WTC11 (cell line): ENCODE measurements around the gene ARL8A. TPM values are rescaled to one million over a fixed set of nuclear protein-coding genes. Genes with fewer than 3 reads are reported as not detected.

Source experiments
- ATAC-seq: fragments of 200-7000 bp; cut with Tn5 transposase; 2 replicates; pipeline ENCODE4 v1.10.0; 2021; ENCODE audit warnings: mild to moderate bottlenecking, moderate library complexity
- CTCF ChIA-PET: fragments of 300-600 bp; sonication (Branson Sonifier 250); formaldehyde crosslinking; loops from one replicate; lab custom pipeline; 2021; ENCODE audit warnings: antibody characterized with exemption; lab: Charles Lee
- POLR2A ChIA-PET: fragments of 350-600 bp; sonication (Branson Sonifier 250); formaldehyde crosslinking; loops from one replicate; lab custom pipeline; 2021; ENCODE audit warnings: antibody characterized with exemption; lab: Charles Lee
- DNase-seq: peaks from one replicate; pipeline ENCODE4 v3.0.0; 2021; ENCODE audit warnings: low spot score
- H3K27ac Mint-ChIP-seq: 2 replicates; pipeline ENCODE4 v1.8.0; 2021; ENCODE audit warnings: mixed read lengths
- H3K27me3 Mint-ChIP-seq: 2 replicates; pipeline ENCODE4 v1.8.0; 2021; ENCODE audit warnings: low read depth, mild to moderate bottlenecking, moderate library complexity, mixed read lengths
- H3K36me3 Mint-ChIP-seq: 2 replicates; pipeline ENCODE4 v1.8.0; 2021; ENCODE audit warnings: mixed read lengths
- H3K4me1 Mint-ChIP-seq: 2 replicates; pipeline ENCODE4 v1.8.0; 2022; ENCODE audit warnings: mixed read lengths
- H3K4me3 Mint-ChIP-seq: 2 replicates; pipeline ENCODE4 v1.8.0; 2021; ENCODE audit warnings: mild to moderate bottlenecking, moderate library complexity, mixed read lengths
- H3K9me3 Mint-ChIP-seq: 2 replicates; pipeline ENCODE4 v1.8.0; 2021; ENCODE audit warnings: mixed read lengths
- ATF1 ChIP-seq: sonication (generic); formaldehyde crosslinking; IDR thresholded peaks from 2 replicates; pipeline ENCODE4 v1.8.1; 2023; ENCODE audit warnings: mild to moderate bottlenecking, moderate library complexity, missing genetic modification reagents
- HMGA2 ChIP-seq: fragments of 250-450 bp; sonication (Bioruptor Pico); IDR thresholded peaks from 2 replicates; pipeline ENCODE4 v1.4.0; 2021; ENCODE audit warnings: mild to moderate bottlenecking, moderate library complexity
- NFYB ChIP-seq: sonication (generic); formaldehyde crosslinking; conservative IDR thresholded peaks from 2 replicates; pipeline ENCODE4 v1.8.0; 2022; ENCODE audit warnings: low read depth, missing genetic modification reagents
- RELA ChIP-seq: sonication (generic); formaldehyde crosslinking; IDR thresholded peaks from 2 replicates; pipeline ENCODE4 v1.8.1; 2022; ENCODE audit warnings: missing genetic modification reagents, mild to moderate bottlenecking, borderline replicate concordance
- SP1 ChIP-seq: sonication (generic); formaldehyde crosslinking; conservative IDR thresholded peaks from 2 replicates; pipeline ENCODE4 v1.8.1; 2022; ENCODE audit warnings: missing genetic modification reagents
- TCF7 ChIP-seq: sonication (generic); formaldehyde crosslinking; IDR thresholded peaks from 2 replicates; pipeline ENCODE4 v1.8.0; 2022; ENCODE audit warnings: mild to moderate bottlenecking, low read depth, missing genetic modification reagents, moderate library complexity
- ZNF416 ChIP-seq: fragments of 250-450 bp; sonication (Bioruptor Pico); IDR thresholded peaks from 2 replicates; pipeline ENCODE4 v1.9.0; 2021; ENCODE audit warnings: mild to moderate bottlenecking, inconsistent platforms
- ZNF423 ChIP-seq: fragments of 250-450 bp; sonication (Bioruptor Pico); IDR thresholded peaks from 2 replicates; pipeline ENCODE4 v2.1.2; 2022; ENCODE audit warnings: mild to moderate bottlenecking, moderate library complexity
- total RNA-seq: library from RNA; stranded (reverse); gene quantifications from 3 replicates; pipeline ENCODE4 v1.2.3, GENCODE V29; 2021
- TF ChIP-seq, protein P1 (sequence below): sonication (generic); formaldehyde crosslinking; IDR thresholded peaks from 2 replicates; pipeline ENCODE4 v1.8.1; 2023; ENCODE audit warnings: mild to moderate bottlenecking, missing genetic modification reagents, moderate library complexity
- TF ChIP-seq, protein P2 (sequence below): sonication (generic); formaldehyde crosslinking; IDR thresholded peaks from 2 replicates; pipeline ENCODE4 v1.8.0; 2022; ENCODE audit warnings: missing genetic modification reagents

The ARL8A gene
- total RNA-seq, 1 experiment from 2014 or later = 47.2 TPM

DNA sequence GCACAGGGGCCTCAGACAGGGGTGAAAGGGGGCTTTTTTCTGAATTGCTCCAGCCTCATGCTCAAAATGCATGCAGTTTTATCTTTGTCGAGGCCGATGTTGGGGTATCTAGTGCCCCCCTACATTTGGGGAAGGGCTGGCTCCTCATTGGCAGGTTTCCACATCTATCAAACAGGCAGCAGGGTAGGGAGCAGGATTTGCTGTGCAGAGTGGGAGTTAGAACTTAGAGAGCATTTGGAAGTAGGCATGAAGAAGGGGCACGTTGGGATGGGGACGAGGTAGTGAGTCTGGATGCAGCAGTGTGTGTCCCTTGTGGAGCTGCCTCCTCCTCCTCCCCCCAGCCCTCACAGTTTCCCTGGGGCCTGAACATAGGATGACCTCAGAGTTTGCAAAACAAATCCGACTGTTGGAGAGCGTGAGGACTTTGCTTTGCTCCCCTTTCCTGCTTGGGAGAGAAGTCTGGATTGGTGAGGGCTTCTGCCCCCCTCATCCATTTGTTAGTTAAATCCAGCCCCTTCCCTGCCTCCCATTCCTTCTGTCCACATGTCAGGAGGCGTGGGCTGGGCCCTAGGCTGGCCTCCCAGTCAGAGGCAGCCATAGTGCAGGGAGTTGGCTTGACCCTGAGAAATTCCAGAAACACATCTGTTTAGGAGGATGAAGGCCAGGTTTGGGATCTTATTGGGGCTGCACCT is 58.7 kb downstream of the ARL8A start:
- H3K27ac Mint-ChIP-seq = peak overlapping the region; percentile 96
- DNase-seq (peak; percentile 39), ATAC-seq (peak; percentile 34)
- CTCF ChIA-PET = interaction anchor here (1.2 to 2.0 kb wide), 6 partner anchors 20 to 86 kb away, joined by 3 to 5 read pairs (median 4); partner anchors contain the start of gene ELF3
- peaks cover 50% of the 10 kb centered on the region for H3K4me1 Mint-ChIP-seq
- no peaks in the 10 kb centered on the region for H3K27me3 Mint-ChIP-seq
- no peak for TF ChIP-seq ZNF416 (CRISPR knock-in tag)
- no peak for TF ChIP-seq TCF7 (CRISPR knock-in tag)
- TF ChIP-seq, protein P1, sequence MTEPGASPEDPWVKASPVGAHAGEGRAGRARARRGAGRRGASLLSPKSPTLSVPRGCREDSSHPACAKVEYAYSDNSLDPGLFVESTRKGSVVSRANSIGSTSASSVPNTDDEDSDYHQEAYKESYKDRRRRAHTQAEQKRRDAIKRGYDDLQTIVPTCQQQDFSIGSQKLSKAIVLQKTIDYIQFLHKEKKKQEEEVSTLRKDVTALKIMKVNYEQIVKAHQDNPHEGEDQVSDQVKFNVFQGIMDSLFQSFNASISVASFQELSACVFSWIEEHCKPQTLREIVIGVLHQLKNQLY (CRISPR knock-in tag) = no peak
- TF ChIP-seq NFYB (CRISPR knock-in tag) = peak; percentile 53
- TF ChIP-seq, protein P2, sequence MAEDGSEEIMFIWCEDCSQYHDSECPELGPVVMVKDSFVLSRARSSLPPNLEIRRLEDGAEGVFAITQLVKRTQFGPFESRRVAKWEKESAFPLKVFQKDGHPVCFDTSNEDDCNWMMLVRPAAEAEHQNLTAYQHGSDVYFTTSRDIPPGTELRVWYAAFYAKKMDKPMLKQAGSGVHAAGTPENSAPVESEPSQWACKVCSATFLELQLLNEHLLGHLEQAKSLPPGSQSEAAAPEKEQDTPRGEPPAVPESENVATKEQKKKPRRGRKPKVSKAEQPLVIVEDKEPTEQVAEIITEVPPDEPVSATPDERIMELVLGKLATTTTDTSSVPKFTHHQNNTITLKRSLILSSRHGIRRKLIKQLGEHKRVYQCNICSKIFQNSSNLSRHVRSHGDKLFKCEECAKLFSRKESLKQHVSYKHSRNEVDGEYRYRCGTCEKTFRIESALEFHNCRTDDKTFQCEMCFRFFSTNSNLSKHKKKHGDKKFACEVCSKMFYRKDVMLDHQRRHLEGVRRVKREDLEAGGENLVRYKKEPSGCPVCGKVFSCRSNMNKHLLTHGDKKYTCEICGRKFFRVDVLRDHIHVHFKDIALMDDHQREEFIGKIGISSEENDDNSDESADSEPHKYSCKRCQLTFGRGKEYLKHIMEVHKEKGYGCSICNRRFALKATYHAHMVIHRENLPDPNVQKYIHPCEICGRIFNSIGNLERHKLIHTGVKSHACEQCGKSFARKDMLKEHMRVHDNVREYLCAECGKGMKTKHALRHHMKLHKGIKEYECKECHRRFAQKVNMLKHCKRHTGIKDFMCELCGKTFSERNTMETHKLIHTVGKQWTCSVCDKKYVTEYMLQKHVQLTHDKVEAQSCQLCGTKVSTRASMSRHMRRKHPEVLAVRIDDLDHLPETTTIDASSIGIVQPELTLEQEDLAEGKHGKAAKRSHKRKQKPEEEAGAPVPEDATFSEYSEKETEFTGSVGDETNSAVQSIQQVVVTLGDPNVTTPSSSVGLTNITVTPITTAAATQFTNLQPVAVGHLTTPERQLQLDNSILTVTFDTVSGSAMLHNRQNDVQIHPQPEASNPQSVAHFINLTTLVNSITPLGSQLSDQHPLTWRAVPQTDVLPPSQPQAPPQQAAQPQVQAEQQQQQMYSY (CRISPR knock-in tag) = no peak
- no peaks in the 10 kb centered on the region for H3K36me3 Mint-ChIP-seq
- H3K9me3 Mint-ChIP-seq = no peaks in the 10 kb centered on the region
- peak overlapping the region; percentile 40 for H3K4me3 Mint-ChIP-seq
- POLR2A ChIA-PET = interaction anchor here (1.0 to 3.8 kb wide), 4 partner anchors 20 to 75 kb away, joined by 3 to 14 read pairs (median 5); partner anchors contain the start of gene ELF3

GRCh38 chr1:202084791-202085681 is 59.5 kb downstream of the ARL8A start:
- no peak for DNase-seq
- H3K27me3 Mint-ChIP-seq = no peaks in the 10 kb centered on the region

More at GRCh38 chr1:202084791-202085681, 59.5 kb downstream of the ARL8A start:
- no peaks in the 10 kb centered on the region for H3K36me3 Mint-ChIP-seq
- H3K4me3 Mint-ChIP-seq = peak overlapping the region; percentile 40
- peak overlapping the region; percentile 96 for H3K27ac Mint-ChIP-seq
- peaks cover 52% of the 10 kb centered on the region for H3K4me1 Mint-ChIP-seq
- TF ChIP-seq SP1 (0 out of 2 replicates have a peak, but pooled peaks have one; percentile 6), ZNF423 (CRISPR knock-in tag) (peak; percentile 37; the same call in 1 of the 2 replicates), ATF1 (no peak), HMGA2 (no peak), RELA (CRISPR knock-in tag) (0 out of 2 replicates have a peak, but pooled peaks have one; percentile 57)
- no peaks in the 10 kb centered on the region for H3K9me3 Mint-ChIP-seq
- peak; percentile 23 for ATAC-seq
- ChIA-PET POLR2A (interaction anchor here (1.0 to 3.8 kb wide), 3 partner anchors 21 to 75 kb away, joined by 3 to 14 read pairs (median 5); partner anchors contain the start of gene ELF3), CTCF (interaction anchor here (1.2 to 2.0 kb wide), 4 partner anchors 50 to 86 kb away, joined by 3 to 5 read pairs (median 4); partner anchors contain the start of gene ELF3)

Other genes starting within 250 kb of the ARL8A start
- 1.5 to 1.9 TPM (median 1.6 TPM) in 3 replicates for gene LMOD1, start 198.2 kb downstream of the ARL8A start, total RNA-seq
- gene TIMM17A, start 189.2 kb downstream of the ARL8A start, total RNA-seq = 50.3 to 56.1 TPM (median 51.2 TPM) in 3 replicates
- gene RNPEP, start 162.1 kb downstream of the ARL8A start, total RNA-seq = 57.4 to 61.6 TPM (median 59.2 TPM) in 3 replicates
- 13.7 to 15.0 TPM (median 14.4 TPM) in 3 replicates for gene ELF3, start 134.2 kb downstream of the ARL8A start, total RNA-seq
- 0.07 to 0.16 TPM (median 0.09 TPM) in 3 replicates for gene GPR37L1, start 21.8 kb downstream of the ARL8A start, total RNA-seq
- 0.98 to 1.1 TPM (median 1.1 TPM) in 3 replicates for gene PTPN7, start 15.9 kb upstream of the ARL8A start, total RNA-seq
- gene LGR6, start 49.1 kb upstream of the ARL8A start, total RNA-seq = 0.78 to 1.1 TPM (median 1.1 TPM) in 3 replicates
- 43.9 to 51.6 TPM (median 49.8 TPM) in 3 replicates for gene UBE2T, start 197.2 kb upstream of the ARL8A start, total RNA-seq
- gene PPP1R12B, start 204.0 kb upstream of the ARL8A start, total RNA-seq = 19.2 to 22.6 TPM (median 19.8 TPM) in 3 replicates